ENCODE measurements around the gene PIP4K2A. TPM values are rescaled to one million over a fixed set of nuclear protein-coding genes. Genes with fewer than 3 reads are reported as not detected.

Gene PIP4K2A
- total and polyA plus RNA-seq, 2 donors (not counting 3 experiments of a cell fraction or from before 2014, with no cell fraction given): 11.8 to 32.6 TPM

DNA sequence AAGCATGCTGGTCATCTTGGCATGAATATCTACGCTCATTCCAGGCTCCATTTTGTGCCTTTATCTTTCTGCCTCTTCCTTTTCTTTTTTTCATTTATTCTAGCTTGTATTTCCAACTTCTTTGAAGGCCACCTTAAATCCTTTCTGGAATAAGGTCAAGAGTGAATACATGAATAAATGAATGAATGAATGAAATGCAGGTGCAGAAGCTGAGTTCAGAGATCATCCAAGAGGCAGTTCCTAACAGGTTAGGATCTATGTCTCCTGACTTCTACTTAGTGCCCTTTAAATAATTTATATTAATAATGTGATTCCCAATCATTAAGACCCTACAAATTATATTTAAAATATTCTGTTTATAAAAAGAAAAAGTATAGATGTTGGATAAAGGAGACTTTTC, 125.9 kb downstream of the PIP4K2A start:
- ChIA-PET CTCF (no interaction called here), POLR2A (no interaction called here)
- no peaks in the 10 kb centered on the region for H3K27me3 ChIP-seq (ENCODE audit: control insufficient read depth in 2 of 2, insufficient read depth in 2 of 2, low read length in 2 of 2)
- no peaks in the 10 kb centered on the region for H4K20me1 ChIP-seq (replicated peaks; ENCODE audit: control insufficient read depth, extremely low read depth, insufficient read depth, low read length)
- H3K79me2 ChIP-seq (ENCODE audit: control insufficient read depth, insufficient read depth, low read length): no peaks in the 10 kb centered on the region
- TF ChIP-seq, protein P1, sequence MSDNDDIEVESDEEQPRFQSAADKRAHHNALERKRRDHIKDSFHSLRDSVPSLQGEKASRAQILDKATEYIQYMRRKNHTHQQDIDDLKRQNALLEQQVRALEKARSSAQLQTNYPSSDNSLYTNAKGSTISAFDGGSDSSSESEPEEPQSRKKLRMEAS (IDR thresholded peaks at IDR 0.05; ENCODE audit: insufficient read depth, insufficient read length): no peak
- TF ChIP-seq JUN (IDR thresholded peaks at IDR 0.05; ENCODE audit: borderline replicate concordance, insufficient read depth, insufficient read length, low read depth) (no peak), FOS (IDR thresholded peaks at IDR 0.05; ENCODE audit: borderline replicate concordance, insufficient read depth, low read length) (no peak), POLR2AphosphoS5 (IDR thresholded peaks at IDR 0.05; ENCODE audit: insufficient read depth, low read depth, low read length) (no peak), MYC (IDR thresholded peaks at IDR 0.05; ENCODE audit: low read depth, low read length) (no peak), POLR2A (IDR thresholded peaks at IDR 0.05; ENCODE audit: low read depth, low read length) (no peak), GATA2 (IDR thresholded peaks at IDR 0.05; ENCODE audit: insufficient read depth, insufficient read length, low read depth, low read length) (no peak), EZH2 (IDR thresholded peaks at IDR 0.05; ENCODE audit: borderline replicate concordance, low read depth, low read length, severe bottlenecking) (no peak)
- TF ChIP-seq, protein P2, sequence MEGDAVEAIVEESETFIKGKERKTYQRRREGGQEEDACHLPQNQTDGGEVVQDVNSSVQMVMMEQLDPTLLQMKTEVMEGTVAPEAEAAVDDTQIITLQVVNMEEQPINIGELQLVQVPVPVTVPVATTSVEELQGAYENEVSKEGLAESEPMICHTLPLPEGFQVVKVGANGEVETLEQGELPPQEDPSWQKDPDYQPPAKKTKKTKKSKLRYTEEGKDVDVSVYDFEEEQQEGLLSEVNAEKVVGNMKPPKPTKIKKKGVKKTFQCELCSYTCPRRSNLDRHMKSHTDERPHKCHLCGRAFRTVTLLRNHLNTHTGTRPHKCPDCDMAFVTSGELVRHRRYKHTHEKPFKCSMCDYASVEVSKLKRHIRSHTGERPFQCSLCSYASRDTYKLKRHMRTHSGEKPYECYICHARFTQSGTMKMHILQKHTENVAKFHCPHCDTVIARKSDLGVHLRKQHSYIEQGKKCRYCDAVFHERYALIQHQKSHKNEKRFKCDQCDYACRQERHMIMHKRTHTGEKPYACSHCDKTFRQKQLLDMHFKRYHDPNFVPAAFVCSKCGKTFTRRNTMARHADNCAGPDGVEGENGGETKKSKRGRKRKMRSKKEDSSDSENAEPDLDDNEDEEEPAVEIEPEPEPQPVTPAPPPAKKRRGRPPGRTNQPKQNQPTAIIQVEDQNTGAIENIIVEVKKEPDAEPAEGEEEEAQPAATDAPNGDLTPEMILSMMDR (IDR thresholded peaks at IDR 0.05; ENCODE audit: extremely low read depth in 1 of 2, insufficient read depth in 1 of 2, low read depth in 1 of 2, low read length in 2 of 2): no peak
- H3K4me3 ChIP-seq (replicated peaks in 1 of 3; ENCODE audit: insufficient read depth in 1 of 3, low read depth in 1 of 3, low read length in 3 of 3): no peak overlapping the region
- DNase-seq (ENCODE audit: low read depth, low spot score) (no peak), FAIRE-seq (no peak)
- H3K9ac ChIP-seq (replicated peaks; ENCODE audit: extremely low read depth, insufficient read depth, low read length): no peak overlapping the region
- no peaks in the 10 kb centered on the region for H3K9me1 ChIP-seq (replicated peaks; ENCODE audit: control insufficient read depth, extremely low read depth, insufficient read depth, low read length)
- H3K27ac ChIP-seq (ENCODE audit: insufficient read depth, low read depth, low read length): no peak overlapping the region
- H2AFZ ChIP-seq (ENCODE audit: low read depth, low read length): no peak overlapping the region
- intact Hi-C loops (cut with micrococcal nuclease) (no loop called here), dilution Hi-C loops (cut with MboI; ENCODE audit: extremely low pct_ligation_motif_present, low sequenced_read_pairs) (no loop called here)
- no peaks in the 10 kb centered on the region for H3K4me1 ChIP-seq (ENCODE audit: control insufficient read depth, extremely low read depth, insufficient read depth, low read length)
- H3K36me3 ChIP-seq (ENCODE audit: control insufficient read depth in 2 of 2, extremely low read depth in 1 of 2, insufficient read depth in 2 of 2, low read length in 2 of 2): peaks cover 2 to 6% of the 10 kb centered on the region in 2 experiments
- no peaks in the 10 kb centered on the region for H3K9me3 ChIP-seq (replicated peaks; ENCODE audit: control insufficient read depth, insufficient read depth, low read length)
- BruUV-seq (replicated peaks): no TSS peak
- H3K4me2 ChIP-seq (ENCODE audit: insufficient read depth, low read length): no peak overlapping the region
